Esophagus squamous epithelium (tissue), 5 donors: ENCODE measurements around the gene ATP9B. TPM values are rescaled to one million over a fixed set of nuclear protein-coding genes. Genes with fewer than 3 reads are reported as not detected.

ENCODE experiments used
- DNase-seq: peaks from one replicate; lab custom pipeline; 2025; lab: John Stamatoyannopoulos, UW
- H3K27ac ChIP-seq, 4 donors: fragments of 200-600 bp; sonication (generic); one replicate each; pipeline ENCODE4 v1.5.1; 2016 to 2019; ENCODE audit warnings: mild to moderate bottlenecking in 1 of 4
- H3K27me3 ChIP-seq, 4 donors: fragments of 200-600 bp; sonication (generic); 1 replicate in 3 of 4; 2 replicates in 1 of 4; pipeline versions ENCODE4 v1.5.1 to v1.6.0; 2017 to 2021; ENCODE audit warnings: antibody characterized with exemption in 1 of 4
- H3K36me3 ChIP-seq, 3 donors: fragments of 200-600 bp; sonication (generic); one replicate each; pipeline ENCODE4 v1.5.1; 2016 to 2019
- H3K4me1 ChIP-seq, 3 donors: fragments of 200-600 bp; sonication (generic); one replicate each; pipeline ENCODE4 v1.5.1; 2017 to 2019
- H3K4me3 ChIP-seq, 4 donors: fragments of 200-600 bp; sonication (generic); 1 replicate in 3 of 4; 2 replicates in 1 of 4; pipeline ENCODE4 v1.5.1; 2016 to 2019; ENCODE audit warnings: mild to moderate bottlenecking in 2 of 4, moderate library complexity in 1 of 4
- H3K9me3 ChIP-seq, 3 donors: fragments of 200-600 bp; sonication (generic); one replicate each; pipeline ENCODE4 v1.5.1; 2016 to 2019
- CTCF ChIP-seq, 6 experiments: fragments of 450-650 bp in 4 of 6; fragments of 200-600 bp in 2 of 6; sonication (generic) in 2 of 6; IDR thresholded peaks; one replicate each; pipeline ENCODE4 v1.5.1; 2016 to 2019; ENCODE audit warnings: antibody characterized with exemption in 6 of 6, mild to moderate bottlenecking in 4 of 6, moderate library complexity in 4 of 6
- POLR2A ChIP-seq, 4 donors: fragments of 450-650 bp; IDR thresholded peaks; one replicate each; pipeline ENCODE4 v1.6.1; 2017; ENCODE audit warnings: antibody characterized with exemption in 4 of 4, mild to moderate bottlenecking in 4 of 4, moderate library complexity in 3 of 4
- WGBS, 2 donors: methylation state at CpG; one replicate each; pipeline ENCODE4 v1.1.5; 2018; 5-methylcytosine and 5-hydroxymethylcytosine counted together
- intact Hi-C: fragments of 100-400 bp; cut with DNase I; formaldehyde crosslinking; loops from one replicate; pipeline ENCODE4 v1.15.0; 2022
- total RNA-seq, 4 donors: library from RNA; depleted of rRNA; stranded (reverse); fragments of >200 nt; gene quantifications; one replicate each; pipeline ENCODE4 v1.1.0, GENCODE V29; 2016
- donor health status: DM: yes; HTN: yes; CAD: no.

The ATP9B gene
- total RNA-seq, 4 donors from 2014 or later, result 12.9 to 46.7 (median 22.0) TPM

GRCh38 chr18:79337184-79337583 lies 268.0 kb downstream of the ATP9B start:
- H3K9me3 ChIP-seq, result no peaks in the 10 kb centered on the region
- 100% methylated on average over 5 of the region's 19 CpGs; no CpG with 5 or more reads in 1 of the 2 donors for WGBS, 2 donors
- intact Hi-C loops, result no loop called here
- H3K4me1 ChIP-seq, result no peaks in the 10 kb centered on the region
- TF ChIP-seq CTCF (IDR thresholded peaks at IDR 0.05) (no peak), POLR2A (IDR thresholded peaks at IDR 0.05) (no peak)
- no peaks in the 10 kb centered on the region for H3K27me3 ChIP-seq
- no peak overlapping the region for H3K27ac ChIP-seq
- peaks cover 0 to 86% (median 12%) of the 10 kb centered on the region in 3 donors for H3K36me3 ChIP-seq
- DNase-seq, result no peak
- no peak overlapping the region for H3K4me3 ChIP-seq

GRCh38 chr18:79337620-79338019 lies 268.4 kb downstream of the ATP9B start:
- no peaks in the 10 kb centered on the region for H3K27me3 ChIP-seq
- TF ChIP-seq POLR2A (IDR thresholded peaks at IDR 0.05), result no peak
- no peak for TF ChIP-seq CTCF (IDR thresholded peaks at IDR 0.05)
- no peaks in the 10 kb centered on the region for H3K4me1 ChIP-seq
- intact Hi-C loops, result no loop called here
- H3K4me3 ChIP-seq, result no peak overlapping the region
- no peak for DNase-seq
- H3K9me3 ChIP-seq, result no peaks in the 10 kb centered on the region
- no peak overlapping the region for H3K27ac ChIP-seq
- peaks cover 0 to 86% (median 12%) of the 10 kb centered on the region in 3 donors for H3K36me3 ChIP-seq
- 81 to 90% methylated on average over 5 to 12 of the region's 12 CpGs for WGBS, 2 donors

- no peaks in the 10 kb centered on the region for H3K9me3 ChIP-seq
- H3K27ac ChIP-seq, result no peak overlapping the region
- H3K4me1 ChIP-seq, result no peaks in the 10 kb centered on the region
- no peak for DNase-seq
- H3K27me3 ChIP-seq, result no peaks in the 10 kb centered on the region
- H3K36me3 ChIP-seq, result peaks cover 1 to 84% (median 16%) of the 10 kb centered on the region in 3 donors
- TF ChIP-seq CTCF (IDR thresholded peaks at IDR 0.05), result no peak
- TF ChIP-seq POLR2A (IDR thresholded peaks at IDR 0.05), result no peak
- intact Hi-C loops, result no loop called here
- 87 to 90% methylated on average over 19 of the region's 19 CpGs for WGBS, 2 donors
- H3K4me3 ChIP-seq, result no peak overlapping the region
These were observed 270.1 kb downstream of the ATP9B start for GRCh38 chr18:79339094-79339908.

- WGBS, 2 donors, result 80 to 81% methylated on average over 15 to 17 of the region's 17 CpGs
- no peak for DNase-seq
- H3K4me3 ChIP-seq, result no peak overlapping the region
These were observed 274.5 kb downstream of the ATP9B start for GRCh38 chr18:79343567-79344207.

More at GRCh38 chr18:79343567-79344207, 274.5 kb downstream of the ATP9B start:
- no peaks in the 10 kb centered on the region for H3K9me3 ChIP-seq
- H3K27me3 ChIP-seq, result no peaks in the 10 kb centered on the region
- no peak overlapping the region for H3K27ac ChIP-seq
- H3K36me3 ChIP-seq, result peaks cover 17 to 84% (median 24%) of the 10 kb centered on the region in 3 donors
- intact Hi-C loops, result no loop called here
- H3K4me1 ChIP-seq, result no peaks in the 10 kb centered on the region
- TF ChIP-seq POLR2A (IDR thresholded peaks at IDR 0.05) (no peak), CTCF (IDR thresholded peaks at IDR 0.05) (no peak)
